HG03457 (cell line): ENCODE measurements around the gene CD300LF.

Experiments used
- ATAC-seq: cut with Tn5 transposase; IDR thresholded peaks from one replicate; pipeline ENCODE4 v1.9.1; 2021; ENCODE audit warnings: moderate number of reproducible peaks; ENCODE audit not compliant: unreplicated experiment

The CD300LF gene

GRCh38 chr17:74730491-74731346 is 18.0 kb upstream of the CD300LF start:
- ATAC-seq: no peak

GRCh38 chr17:74729866-74730265 is 17.1 kb upstream of the CD300LF start:
- ATAC-seq: no peak

GRCh38 chr17:74729368-74729767 is 16.6 kb upstream of the CD300LF start:
- ATAC-seq: no peak

- no peak for ATAC-seq
These were observed 16.0 kb upstream of the CD300LF start for GRCh38 chr17:74728702-74729075.

GRCh38 chr17:74728033-74728701 is 15.4 kb upstream of the CD300LF start:
- no peak for ATAC-seq

- no peak for ATAC-seq
These were observed 12.4 kb upstream of the CD300LF start for GRCh38 chr17:74725111-74725510.

- ATAC-seq: no peak
These were observed 11.2 kb upstream of the CD300LF start for GRCh38 chr17:74723891-74724290.

- no peak for ATAC-seq
These were observed 10.1 kb upstream of the CD300LF start for GRCh38 chr17:74722782-74723181.

- no peak for ATAC-seq
These were observed 7.8 kb upstream of the CD300LF start for GRCh38 chr17:74720506-74720905.

- no peak for ATAC-seq
These were observed 2.4 kb upstream of the CD300LF start for GRCh38 chr17:74715144-74715543.

- no peak for ATAC-seq
These were observed 540 bp upstream of the CD300LF start for GRCh38 chr17:74713171-74713755.

- no peak for ATAC-seq
These were observed 422 bp downstream of the CD300LF start for GRCh38 chr17:74712301-74712700.

- no peak for ATAC-seq
These were observed 1.5 kb downstream of the CD300LF start for GRCh38 chr17:74711058-74711824.

GRCh38 chr17:74704544-74704943 is 8.2 kb downstream of the CD300LF start:
- ATAC-seq: no peak

- ATAC-seq: no peak
These were observed 9.4 kb downstream of the CD300LF start for GRCh38 chr17:74703311-74703710.

GRCh38 chr17:74702116-74702871 is 10.4 kb downstream of the CD300LF start:
- ATAC-seq: no peak

GRCh38 chr17:74699236-74699635 is 13.5 kb downstream of the CD300LF start:
- no peak for ATAC-seq

- no peak for ATAC-seq
These were observed 14.7 kb downstream of the CD300LF start for GRCh38 chr17:74698069-74698468.

GRCh38 chr17:74697515-74697914 is 15.2 kb downstream of the CD300LF start:
- ATAC-seq: no peak

GRCh38 chr17:74695629-74696028 is 17.1 kb downstream of the CD300LF start:
- ATAC-seq: no peak

GRCh38 chr17:74694081-74694480 is 18.6 kb downstream of the CD300LF start:
- ATAC-seq: no peak
